H1 (cell line): ENCODE results near the gene DIRAS2. TPM values are rescaled to one million over a fixed set of nuclear protein-coding genes. Genes with fewer than 3 reads are reported as not detected.

Source experiments
- CHD7 ChIP-seq: fragments of 300-600 bp; sonication (generic); IDR thresholded peaks from 2 replicates; pipeline ENCODE4 v1.7.1; 2012; ENCODE audit warnings: low read length, moderate library complexity, mild to moderate bottlenecking, inconsistent platforms; ENCODE audit not compliant: insufficient replicate concordance
- FOSL1 ChIP-seq: IDR thresholded peaks from 2 replicates; pipeline ENCODE4 v1.6.1; 2011; ENCODE audit warnings: mild to moderate bottlenecking, low read depth, low read length, moderate library complexity; ENCODE audit not compliant: insufficient read depth
- MAX ChIP-seq: IDR thresholded peaks from 2 replicates; pipeline ENCODE4 v1.6.1; 2012; ENCODE audit warnings: inconsistent platforms
- RNF2 ChIP-seq: fragments of 200-900, 300-1000 bp; sonication (generic); IDR thresholded peaks from 2 replicates; pipeline ENCODE4 v1.7.1; 2016; ENCODE audit warnings: borderline replicate concordance, low read depth, mild to moderate bottlenecking, antibody characterized with exemption, low read length; ENCODE audit not compliant: poor library complexity, severe bottlenecking; ENCODE audit errors: missing control alignments
- polyA plus RNA-seq, 7 experiments: library from polyadenylated mRNA; depleted of rRNA in 3 of 7; stranded (reverse) in 5 of 7; unstranded in 2 of 7; fragments of >200 nt in 5 of 7; fragments of 200-250 nt in 2 of 7; gene quantifications; 1 replicate in 5 of 7; 2 replicates in 1 of 7; 4 replicates in 1 of 7; pipeline versions ENCODE4 v1.2.1 to v1.2.3, GENCODE V29; 2011 to 2013; ENCODE audit warnings: missing spikeins in 2 of 7, mixed read lengths in 2 of 7
- total RNA-seq: library from RNA; stranded (reverse); fragmentation: NEBNext Ultra II Directional; extraction: Animal tissue kit (Norgen Biotek cat#: 25700); gene quantifications from 2 replicates; pipeline ENCODE4 v1.2.1, GENCODE V29; 2021

The DIRAS2 gene
- total and polyA plus RNA-seq, 2 of the 8 experiments (the other 6 are each of a cell fraction or from before 2014, with no cell fraction given) = 0.06 to 0.15 TPM

- no peak for TF ChIP-seq CHD7
- no peak for TF ChIP-seq FOSL1
- TF ChIP-seq MAX = no peak
- TF ChIP-seq RNF2 = no peak
These were observed 9.9 kb downstream of the DIRAS2 start (continued) for GRCh38 chr9:90632647-90633207.
